ENCODE measurements around the gene CCL1. TPM values are rescaled to one million over a fixed set of nuclear protein-coding genes. Genes with fewer than 3 reads are reported as not detected.

The CCL1 gene
- total RNA-seq, 1 donor from 2014 or later = not detected

DNA sequence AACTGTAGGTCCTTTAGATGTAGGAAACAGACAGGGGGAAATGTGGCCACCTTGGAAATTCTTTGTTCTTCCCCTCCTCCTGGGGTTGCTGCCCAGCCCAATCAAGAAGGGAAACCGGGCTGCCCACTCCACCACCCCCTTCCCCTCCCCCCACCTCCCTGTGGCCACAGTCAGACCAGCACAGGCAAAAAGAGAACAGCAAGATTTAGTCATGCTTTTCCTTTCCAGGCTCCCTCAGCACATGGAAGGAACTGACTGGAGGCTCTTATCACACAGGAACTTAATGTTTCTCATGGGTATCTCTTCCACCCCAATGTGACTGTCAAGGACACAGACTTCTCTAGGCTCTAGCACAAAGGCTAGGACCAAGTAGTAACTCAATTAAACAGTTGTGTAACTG, 3.0 kb upstream of the CCL1 start:
- no peaks in the 10 kb centered on the region for H3K9me3 Mint-ChIP-seq
- H3K27ac Mint-ChIP-seq = no peak overlapping the region
- no peaks in the 10 kb centered on the region for H3K36me3 Mint-ChIP-seq
- TF ChIP-seq, protein P1, sequence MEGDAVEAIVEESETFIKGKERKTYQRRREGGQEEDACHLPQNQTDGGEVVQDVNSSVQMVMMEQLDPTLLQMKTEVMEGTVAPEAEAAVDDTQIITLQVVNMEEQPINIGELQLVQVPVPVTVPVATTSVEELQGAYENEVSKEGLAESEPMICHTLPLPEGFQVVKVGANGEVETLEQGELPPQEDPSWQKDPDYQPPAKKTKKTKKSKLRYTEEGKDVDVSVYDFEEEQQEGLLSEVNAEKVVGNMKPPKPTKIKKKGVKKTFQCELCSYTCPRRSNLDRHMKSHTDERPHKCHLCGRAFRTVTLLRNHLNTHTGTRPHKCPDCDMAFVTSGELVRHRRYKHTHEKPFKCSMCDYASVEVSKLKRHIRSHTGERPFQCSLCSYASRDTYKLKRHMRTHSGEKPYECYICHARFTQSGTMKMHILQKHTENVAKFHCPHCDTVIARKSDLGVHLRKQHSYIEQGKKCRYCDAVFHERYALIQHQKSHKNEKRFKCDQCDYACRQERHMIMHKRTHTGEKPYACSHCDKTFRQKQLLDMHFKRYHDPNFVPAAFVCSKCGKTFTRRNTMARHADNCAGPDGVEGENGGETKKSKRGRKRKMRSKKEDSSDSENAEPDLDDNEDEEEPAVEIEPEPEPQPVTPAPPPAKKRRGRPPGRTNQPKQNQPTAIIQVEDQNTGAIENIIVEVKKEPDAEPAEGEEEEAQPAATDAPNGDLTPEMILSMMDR (conservative IDR thresholded peaks at IDR 0.05) = no peak
- H3K27me3 Mint-ChIP-seq = peaks cover 46% of the 10 kb centered on the region
- DNase-seq (ENCODE audit: extremely low spot score, unreplicated experiment) = no peak
- H3K4me3 Mint-ChIP-seq = no peak overlapping the region
- H3K4me1 Mint-ChIP-seq (ENCODE audit: unreplicated experiment) = peaks cover 10% of the 10 kb centered on the region

- H3K27ac Mint-ChIP-seq = no peak overlapping the region
- TF ChIP-seq, protein P1 (conservative IDR thresholded peaks at IDR 0.05) = no peak
- H3K36me3 Mint-ChIP-seq = no peaks in the 10 kb centered on the region
- H3K9me3 Mint-ChIP-seq = no peaks in the 10 kb centered on the region
- DNase-seq (ENCODE audit: extremely low spot score, unreplicated experiment) = no peak
- H3K4me1 Mint-ChIP-seq (ENCODE audit: unreplicated experiment) = peaks cover 6% of the 10 kb centered on the region
- peaks cover 42% of the 10 kb centered on the region for H3K27me3 Mint-ChIP-seq
- H3K4me3 Mint-ChIP-seq = no peak overlapping the region
Measured at GRCh38 chr17:34365340-34365739, 2.3 kb upstream of the CCL1 start.

GRCh38 chr17:34364751-34365150, 1.7 kb upstream of the CCL1 start:
- H3K27ac Mint-ChIP-seq = no peak overlapping the region
- peaks cover 3% of the 10 kb centered on the region for H3K4me1 Mint-ChIP-seq (ENCODE audit: unreplicated experiment)
- peaks cover 42% of the 10 kb centered on the region for H3K27me3 Mint-ChIP-seq
- H3K9me3 Mint-ChIP-seq = no peaks in the 10 kb centered on the region
- TF ChIP-seq, protein P1 (conservative IDR thresholded peaks at IDR 0.05) = no peak
- DNase-seq (ENCODE audit: extremely low spot score, unreplicated experiment) = no peak
- H3K4me3 Mint-ChIP-seq = no peak overlapping the region
- H3K36me3 Mint-ChIP-seq = no peaks in the 10 kb centered on the region

GRCh38 chr17:34361478-34362061, 1.5 kb downstream of the CCL1 start:
- DNase-seq (ENCODE audit: extremely low spot score, unreplicated experiment) = peak; percentile 91
- peaks cover 49% of the 10 kb centered on the region for H3K27me3 Mint-ChIP-seq

DNA sequence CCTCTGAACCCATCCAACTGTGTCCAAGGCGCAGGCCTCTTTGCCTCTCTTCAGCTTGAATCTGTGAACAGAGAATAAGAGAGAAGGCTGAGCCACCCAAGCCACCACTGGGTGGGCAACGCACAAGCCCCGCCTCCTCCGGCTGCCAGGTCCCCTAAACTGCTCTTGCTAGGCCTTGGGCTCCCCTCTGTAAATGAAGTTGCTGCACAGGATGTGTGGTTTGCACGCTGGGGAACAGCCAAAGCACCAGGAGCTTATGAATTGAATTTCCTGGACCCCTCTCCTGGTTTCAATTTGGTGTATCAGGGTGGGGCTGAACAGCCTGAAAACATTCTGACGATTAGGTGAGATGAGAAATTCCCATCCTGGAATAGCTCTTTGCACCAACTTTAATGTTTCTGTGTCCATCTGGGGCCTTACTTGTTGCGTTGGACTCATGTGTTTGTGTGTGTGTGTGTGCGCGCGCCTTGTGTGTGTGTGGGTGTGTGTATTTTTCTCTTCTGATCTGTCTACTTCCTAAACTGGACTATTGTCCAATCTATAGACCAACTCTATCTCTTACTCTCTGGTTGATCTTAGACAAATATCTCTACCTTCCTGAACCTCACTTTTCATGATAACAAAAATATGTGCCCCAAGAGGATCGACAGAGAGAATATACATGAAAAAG, 2.3 kb downstream of the CCL1 start:
- DNase-seq (ENCODE audit: extremely low spot score, unreplicated experiment) = peak; percentile 49
- H3K27me3 Mint-ChIP-seq = peaks cover 45% of the 10 kb centered on the region
- H3K36me3 Mint-ChIP-seq = no peaks in the 10 kb centered on the region
- TF ChIP-seq, protein P1 (conservative IDR thresholded peaks at IDR 0.05) = no peak
- H3K4me3 Mint-ChIP-seq = no peak overlapping the region
- no peaks in the 10 kb centered on the region for H3K9me3 Mint-ChIP-seq
- H3K4me1 Mint-ChIP-seq (ENCODE audit: unreplicated experiment) = no peaks in the 10 kb centered on the region
- H3K27ac Mint-ChIP-seq = no peak overlapping the region

More at GRCh38 chr17:34361478-34362061, 1.5 kb downstream of the CCL1 start:
- H3K27ac Mint-ChIP-seq = no peak overlapping the region
- no peak overlapping the region for H3K4me3 Mint-ChIP-seq
- H3K4me1 Mint-ChIP-seq (ENCODE audit: unreplicated experiment) = no peaks in the 10 kb centered on the region
- no peaks in the 10 kb centered on the region for H3K36me3 Mint-ChIP-seq
- TF ChIP-seq, protein P1 (conservative IDR thresholded peaks at IDR 0.05) = peak; percentile 99
- H3K9me3 Mint-ChIP-seq = no peaks in the 10 kb centered on the region
